Measurements from ENCODE around the gene QRFPR.
"Not testable (repeated sequence)": the region's sequence is repeated elsewhere in the genome, so short reads cannot be mapped to it uniquely, and the experiment has no call there.

Gene QRFPR

DNA sequence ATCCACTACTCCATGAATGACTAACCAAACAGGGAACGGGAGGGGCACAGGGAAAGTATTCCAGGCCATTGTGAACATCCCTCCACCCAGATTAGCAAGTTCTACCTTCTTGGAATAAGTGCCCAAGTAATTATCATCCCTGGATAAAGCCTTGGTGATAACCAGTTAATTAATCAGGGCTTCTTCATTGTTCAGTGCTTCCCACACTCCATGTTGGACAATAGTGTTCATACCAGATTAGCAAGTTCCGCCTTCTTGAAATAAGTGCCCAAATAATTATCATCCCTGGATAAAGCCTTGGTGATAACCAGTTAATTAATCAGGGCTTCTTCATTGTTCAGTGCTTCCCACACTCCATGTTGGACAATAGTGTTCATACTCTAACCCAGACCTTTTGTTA lies 67.4 kb downstream of the QRFPR start:
- H3K4me3 Mint-ChIP-seq; H3K36me3 Mint-ChIP-seq; H3K27ac Mint-ChIP-seq; H3K4me1 Mint-ChIP-seq (ENCODE audit: low read depth); H3K9me3 Mint-ChIP-seq (ENCODE audit: low read depth): not testable (repeated sequence)
- peaks cover 11% of the 10 kb centered on the region for H3K27me3 Mint-ChIP-seq

DNA sequence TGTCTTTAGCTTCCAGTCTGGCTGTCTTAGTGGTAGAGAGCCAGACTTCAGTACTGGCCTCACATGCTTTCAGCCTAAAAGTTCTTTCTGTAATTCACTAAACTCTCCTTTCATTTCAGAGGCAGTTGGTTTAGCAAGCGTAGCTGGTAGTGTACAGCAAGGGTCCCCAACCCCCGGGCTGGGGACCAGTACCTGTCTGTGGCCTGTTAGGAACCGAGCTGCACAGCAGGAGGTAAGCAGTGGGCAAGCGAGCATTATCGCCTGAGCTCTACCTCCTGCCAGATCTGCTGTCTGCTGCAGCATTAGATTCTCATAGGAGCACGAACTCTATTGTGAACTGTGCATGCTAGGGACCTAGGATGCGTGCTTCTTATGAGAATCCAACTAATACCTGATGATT lies 72.0 kb downstream of the QRFPR start:
- peaks cover 2% of the 10 kb centered on the region for H3K27me3 Mint-ChIP-seq
- H3K4me1 Mint-ChIP-seq (ENCODE audit: low read depth), result peaks cover 12% of the 10 kb centered on the region
- no peaks in the 10 kb centered on the region for H3K36me3 Mint-ChIP-seq
- no peaks in the 10 kb centered on the region for H3K9me3 Mint-ChIP-seq (ENCODE audit: low read depth)
- H3K4me3 Mint-ChIP-seq, result no peak overlapping the region
- no peak overlapping the region for H3K27ac Mint-ChIP-seq

DNA sequence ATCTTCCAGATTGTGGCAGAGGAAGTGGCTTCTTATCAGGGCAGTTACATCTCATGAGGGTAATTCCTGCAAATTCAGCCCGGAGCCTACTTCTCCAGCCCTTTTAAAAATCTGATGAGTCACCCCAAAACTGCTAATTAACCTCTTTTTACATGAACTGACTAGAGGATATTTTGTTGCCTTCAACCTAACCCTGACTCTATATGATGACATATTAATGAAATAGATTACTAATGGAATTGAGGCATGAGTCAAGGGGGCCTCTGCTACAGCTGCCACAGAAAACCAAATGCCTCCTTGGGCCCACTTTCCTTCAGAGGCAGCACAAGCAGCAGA lies 72.5 kb downstream of the QRFPR start:
- Mint-ChIP-seq H3K27me3 (peaks cover 2% of the 10 kb centered on the region), H3K9me3 (ENCODE audit: low read depth) (no peaks in the 10 kb centered on the region), H3K4me3 (no peak overlapping the region), H3K27ac (no peak overlapping the region), H3K36me3 (no peaks in the 10 kb centered on the region), H3K4me1 (ENCODE audit: low read depth) (peaks cover 12% of the 10 kb centered on the region)

DNA sequence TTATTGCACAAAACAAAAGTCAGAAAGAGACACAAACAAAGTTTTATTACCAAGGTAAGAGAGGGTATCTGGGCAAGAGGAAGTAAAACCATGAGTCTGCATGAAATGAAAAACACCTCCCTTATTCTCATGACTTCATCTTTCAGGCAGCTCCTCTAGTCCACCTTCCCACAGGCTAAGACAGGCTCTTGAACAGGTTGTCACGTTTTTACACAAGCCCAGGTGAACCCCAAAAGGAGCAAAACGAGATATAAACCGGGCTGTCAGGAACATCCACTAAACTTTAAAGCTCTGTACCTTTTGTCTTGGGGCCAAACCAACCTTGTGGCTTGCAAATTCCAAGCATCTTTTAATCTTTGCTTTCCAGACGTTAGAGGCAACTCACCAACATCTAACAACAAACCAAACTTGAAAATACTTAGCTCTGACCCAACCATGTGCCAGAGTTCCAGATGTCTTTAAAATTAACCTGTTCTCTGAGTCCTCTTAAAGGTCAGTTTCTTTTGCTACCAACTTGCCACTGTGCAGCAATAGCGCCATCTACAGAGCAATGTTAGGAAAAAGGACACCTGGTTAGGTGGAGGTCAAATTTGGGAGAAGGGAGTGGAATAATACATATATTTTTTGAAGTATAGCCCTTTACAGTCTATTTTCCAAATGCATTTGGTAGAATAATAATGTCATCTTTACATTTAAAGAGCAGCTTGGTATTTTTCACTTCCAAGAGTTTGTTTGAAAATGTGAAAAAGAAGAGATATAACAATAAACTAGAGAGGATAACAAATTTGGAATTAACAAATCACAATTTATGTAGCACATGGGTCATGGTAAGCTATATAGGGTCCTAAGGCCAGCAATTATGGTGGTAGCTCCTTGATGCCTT lies 73.1 kb downstream of the QRFPR start:
- Mint-ChIP-seq H3K4me3 (no peak overlapping the region), H3K27me3 (peaks cover 2% of the 10 kb centered on the region), H3K4me1 (ENCODE audit: low read depth) (peaks cover 12% of the 10 kb centered on the region), H3K36me3 (no peaks in the 10 kb centered on the region), H3K27ac (no peak overlapping the region), H3K9me3 (ENCODE audit: low read depth) (no peaks in the 10 kb centered on the region)

GRCh38 chr4:121306931-121307330 lies 73.9 kb downstream of the QRFPR start:
- Mint-ChIP-seq H3K9me3 (ENCODE audit: low read depth) (no peaks in the 10 kb centered on the region), H3K4me1 (ENCODE audit: low read depth) (peaks cover 12% of the 10 kb centered on the region), H3K36me3 (no peaks in the 10 kb centered on the region), H3K27ac (no peak overlapping the region), H3K27me3 (peaks cover 2% of the 10 kb centered on the region), H3K4me3 (no peak overlapping the region)

DNA sequence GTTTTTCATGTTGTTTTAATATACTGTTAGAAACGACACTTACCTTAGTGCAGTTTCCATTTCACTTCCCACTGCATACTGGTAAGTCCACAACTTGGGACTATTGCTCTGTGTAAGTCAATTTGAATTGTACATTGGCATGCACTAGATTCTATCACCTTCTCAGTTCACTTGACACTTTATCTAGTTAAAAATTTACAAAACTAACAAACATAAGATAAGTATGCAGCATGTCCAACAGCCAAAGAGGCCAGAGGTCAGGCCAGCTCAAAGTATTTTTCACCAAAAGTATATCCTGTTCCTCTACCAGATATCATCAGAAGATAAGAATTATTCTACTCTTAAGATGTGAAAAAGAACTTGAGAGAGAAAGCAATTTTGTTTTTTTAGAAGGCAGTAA lies 75.9 kb downstream of the QRFPR start:
- Mint-ChIP-seq H3K4me1 (ENCODE audit: low read depth) (peaks cover 12% of the 10 kb centered on the region), H3K27me3 (no peaks in the 10 kb centered on the region), H3K4me3 (no peak overlapping the region), H3K36me3 (no peaks in the 10 kb centered on the region), H3K9me3 (ENCODE audit: low read depth) (no peaks in the 10 kb centered on the region), H3K27ac (no peak overlapping the region)

DNA sequence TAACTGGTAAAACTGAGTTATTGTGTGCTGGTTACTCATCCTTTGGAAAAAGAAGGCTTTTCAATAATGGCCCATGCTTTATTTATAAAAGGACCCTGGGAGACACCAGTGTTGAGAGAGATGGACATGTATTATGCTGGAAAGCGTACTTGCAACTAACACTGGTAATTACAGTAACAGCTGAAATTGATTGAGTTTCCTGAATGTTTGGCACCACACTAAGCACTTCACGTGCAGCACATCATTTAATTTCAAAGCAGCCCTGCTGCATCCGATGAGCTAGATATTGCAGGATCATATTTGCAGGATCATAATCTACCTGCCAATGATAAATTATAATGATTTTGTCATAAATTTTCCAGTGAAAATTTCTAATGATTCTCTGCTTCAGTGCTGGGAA lies 81.5 kb downstream of the QRFPR start:
- no peaks in the 10 kb centered on the region for H3K9me3 Mint-ChIP-seq (ENCODE audit: low read depth)
- H3K27me3 Mint-ChIP-seq, result no peaks in the 10 kb centered on the region
- no peak overlapping the region for H3K4me3 Mint-ChIP-seq
- H3K27ac Mint-ChIP-seq, result no peak overlapping the region
- H3K36me3 Mint-ChIP-seq, result no peaks in the 10 kb centered on the region
- H3K4me1 Mint-ChIP-seq (ENCODE audit: low read depth), result no peaks in the 10 kb centered on the region

- Mint-ChIP-seq H3K27me3 (peaks cover 2% of the 10 kb centered on the region), H3K36me3 (peaks cover 16% of the 10 kb centered on the region), H3K4me3 (no peak overlapping the region), H3K27ac (no peak overlapping the region), H3K4me1 (ENCODE audit: low read depth) (no peaks in the 10 kb centered on the region), H3K9me3 (ENCODE audit: low read depth) (peaks cover 25% of the 10 kb centered on the region)
Measured at GRCh38 chr4:121283319-121283718, 97.5 kb downstream of the QRFPR start.

DNA sequence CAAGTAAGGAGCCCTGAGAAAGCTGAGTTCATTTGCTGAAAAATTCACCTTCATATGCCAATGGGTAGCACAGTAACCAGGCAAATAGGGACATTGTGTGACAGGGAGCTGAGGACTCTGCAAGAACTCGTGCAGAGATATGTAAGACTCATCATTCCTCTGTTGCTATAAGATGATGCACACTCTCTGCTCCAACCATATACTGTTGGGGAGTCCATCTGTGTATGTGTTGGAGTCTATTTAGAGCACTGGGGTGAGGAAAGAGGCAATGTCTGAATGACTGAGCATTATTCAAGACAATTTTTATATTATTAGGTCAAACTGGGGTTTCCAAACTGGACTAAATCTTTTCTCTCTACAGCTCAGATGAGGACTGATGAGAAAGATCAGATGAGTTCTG lies 100.4 kb downstream of the QRFPR start:
- no peak overlapping the region for H3K27ac Mint-ChIP-seq
- peaks cover 5% of the 10 kb centered on the region for H3K36me3 Mint-ChIP-seq
- H3K9me3 Mint-ChIP-seq (ENCODE audit: low read depth), result peaks cover 6% of the 10 kb centered on the region
- no peak overlapping the region for H3K4me3 Mint-ChIP-seq
- H3K27me3 Mint-ChIP-seq, result peaks cover 7% of the 10 kb centered on the region
- H3K4me1 Mint-ChIP-seq (ENCODE audit: low read depth), result no peaks in the 10 kb centered on the region

GRCh38 chr4:121278811-121279368 lies 101.9 kb downstream of the QRFPR start:
- Mint-ChIP-seq H3K36me3 (no peaks in the 10 kb centered on the region), H3K27me3 (peaks cover 5% of the 10 kb centered on the region), H3K4me1 (ENCODE audit: low read depth) (peaks cover 1% of the 10 kb centered on the region), H3K4me3 (no peak overlapping the region), H3K9me3 (ENCODE audit: low read depth) (no peaks in the 10 kb centered on the region), H3K27ac (no peak overlapping the region)

All from activated naive CD8-positive, alpha-beta T cell (primary cell).